Transverse colon (tissue), 1 donor: ENCODE data around the gene NUCB2.

Source experiments
- EP300 ChIP-seq: sonication (generic); formaldehyde crosslinking; IDR thresholded peaks from one replicate; pipeline ENCODE4 v1.6.1; 2017; ENCODE audit warnings: antibody characterized with exemption, low read depth
- POLR2A ChIP-seq: fragments of 450-650 bp; IDR thresholded peaks from one replicate; pipeline ENCODE4 v1.6.1; 2016; ENCODE audit warnings: antibody characterized with exemption, mild to moderate bottlenecking, moderate library complexity

GRCh38 chr11:17256512-17256911 lies 20.0 kb upstream of the NUCB2 start:
- TF ChIP-seq EP300 (no peak), POLR2A (no peak)
